LoVo (cell line): ENCODE measurements around the gene PANX1.
"Not testable (repeated sequence)": the region's sequence is repeated elsewhere in the genome, so short reads cannot be mapped to it uniquely, and the experiment has no call there.

ENCODE experiments used
- DNase-seq: peaks from one replicate; pipeline ENCODE4 v3.0.0-alpha.2; 2016; ENCODE audit warnings: low spot score

Gene PANX1

DNA sequence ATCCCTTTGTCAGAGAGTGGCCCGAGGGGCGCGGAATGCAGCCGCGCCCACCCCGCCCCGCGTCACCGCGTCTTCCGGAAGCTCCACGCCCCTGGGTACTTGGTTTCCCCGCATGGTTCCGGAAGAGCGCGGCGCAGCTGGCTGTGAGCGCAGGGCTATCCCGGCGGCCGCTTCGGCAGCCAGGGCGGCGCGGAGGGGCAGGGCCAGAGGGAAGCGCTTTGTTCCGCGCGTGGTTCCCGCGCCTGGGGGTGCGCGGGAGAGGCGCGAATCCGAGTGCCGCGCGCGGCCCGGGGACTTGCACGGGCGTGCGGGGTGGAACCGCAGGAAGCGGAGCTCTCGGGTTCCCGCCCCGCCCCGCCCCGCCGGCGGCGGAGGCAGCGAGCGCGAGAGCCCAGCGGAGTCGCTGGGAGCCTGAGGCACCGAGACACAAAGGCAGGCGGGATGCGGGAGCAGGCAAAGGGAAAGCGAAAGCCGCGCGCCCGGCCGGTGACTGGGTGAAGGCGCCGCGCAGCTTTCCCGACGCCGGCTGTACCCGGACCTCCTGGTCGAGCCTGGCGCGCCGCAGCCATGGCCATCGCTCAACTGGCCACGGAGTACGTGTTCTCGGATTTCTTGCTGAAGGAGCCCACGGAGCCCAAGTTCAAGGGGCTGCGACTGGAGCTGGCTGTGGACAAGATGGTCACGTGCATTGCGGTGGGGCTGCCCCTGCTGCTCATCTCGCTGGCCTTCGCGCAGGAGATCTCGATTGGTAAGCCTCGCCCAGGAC lies at the start of gene PANX1:
Gene PANX1 (plus strand): TSS at position 96 of the 766 bp plus-strand sequence. CDS start 472 bp downstream, at position 568.
- DNase-seq = peak; percentile 93

DNA sequence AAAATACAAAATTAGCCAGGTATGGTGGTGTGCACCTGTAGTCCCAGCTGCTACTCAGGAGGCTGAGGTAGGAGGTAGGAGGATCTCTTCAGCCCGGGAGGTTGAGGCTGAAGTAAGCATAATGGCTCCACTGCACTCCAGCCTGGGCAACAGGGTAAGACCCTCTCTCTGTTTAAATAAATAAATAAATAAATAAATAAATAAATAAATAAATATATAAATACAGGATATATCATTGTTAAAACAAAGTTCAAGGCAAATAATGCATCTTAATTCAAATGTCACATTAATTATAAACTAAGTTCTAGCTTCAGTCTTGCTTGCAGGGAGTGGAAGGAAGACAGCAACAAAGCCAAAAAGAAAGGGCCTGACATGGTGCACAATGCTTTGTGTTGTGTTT lies 44.5 kb upstream of the PANX1 start:
- DNase-seq = no peak

GRCh38 chr11:94088906-94089305 lies 39.7 kb upstream of the PANX1 start:
- no peak for DNase-seq

- no peak for DNase-seq
These were observed 39.3 kb upstream of the PANX1 start for GRCh38 chr11:94089341-94089740.

DNA sequence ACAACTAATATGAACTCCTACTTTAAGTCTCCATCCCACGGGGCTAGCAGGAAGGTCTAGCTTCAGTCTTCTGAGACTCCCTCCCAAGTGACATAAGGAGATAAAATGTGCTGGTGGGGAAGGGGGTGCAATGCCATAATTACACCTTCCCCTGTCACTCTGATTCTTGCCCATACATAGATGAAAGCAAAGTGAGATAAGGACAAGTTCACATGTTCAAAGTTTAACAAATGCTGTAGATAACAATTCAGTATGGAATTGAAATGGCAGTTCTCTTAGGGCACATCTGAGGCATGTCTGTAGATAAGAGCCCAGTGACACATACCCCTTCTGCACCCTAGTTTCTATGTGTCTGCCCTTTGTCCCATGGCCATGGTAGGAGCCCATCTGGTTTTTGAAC lies 38.2 kb upstream of the PANX1 start:
- DNase-seq = no peak

- no peak for DNase-seq
These were observed 37.5 kb upstream of the PANX1 start for GRCh38 chr11:94091091-94091490.

DNA sequence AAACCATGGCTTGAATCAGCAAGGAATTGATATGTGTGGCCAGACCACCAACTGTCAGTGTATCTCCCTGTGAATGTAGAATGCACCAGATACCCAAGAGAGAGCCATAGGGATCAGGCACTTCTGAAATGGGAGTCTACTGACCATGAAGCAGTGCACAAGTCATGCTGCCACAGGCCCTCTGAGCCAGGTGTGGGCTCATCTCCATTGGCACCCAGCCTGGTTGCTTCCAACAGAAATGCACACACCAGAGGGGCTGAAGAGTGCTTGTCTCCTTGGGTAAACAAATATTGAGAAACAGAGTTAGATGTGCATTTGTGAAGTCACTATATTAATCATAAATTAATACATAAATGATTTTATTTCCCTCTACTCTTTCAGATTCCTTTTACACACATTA lies 28.4 kb upstream of the PANX1 start:
- DNase-seq = no peak

DNA sequence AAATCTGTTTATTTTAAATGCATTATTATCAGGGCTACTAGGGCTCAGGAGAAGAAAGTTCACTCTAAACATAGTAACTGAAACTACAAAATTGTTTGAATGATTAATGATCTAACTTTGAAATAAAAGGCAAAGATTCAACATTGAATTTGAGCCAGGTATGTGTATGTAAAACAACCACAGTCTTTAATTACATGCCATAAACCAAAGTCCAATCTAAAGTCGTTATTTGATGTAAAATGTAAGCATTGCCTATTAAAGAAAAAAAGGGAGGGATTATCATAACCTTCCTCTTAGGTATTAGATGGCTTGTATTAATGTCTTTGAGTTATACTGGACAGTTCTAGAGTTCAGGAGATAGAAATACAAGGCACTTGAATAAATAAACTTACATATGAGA lies 25.2 kb upstream of the PANX1 start:
- peak; percentile 43 for DNase-seq

GRCh38 chr11:94104734-94105133 lies 23.9 kb upstream of the PANX1 start:
- DNase-seq = no peak

DNA sequence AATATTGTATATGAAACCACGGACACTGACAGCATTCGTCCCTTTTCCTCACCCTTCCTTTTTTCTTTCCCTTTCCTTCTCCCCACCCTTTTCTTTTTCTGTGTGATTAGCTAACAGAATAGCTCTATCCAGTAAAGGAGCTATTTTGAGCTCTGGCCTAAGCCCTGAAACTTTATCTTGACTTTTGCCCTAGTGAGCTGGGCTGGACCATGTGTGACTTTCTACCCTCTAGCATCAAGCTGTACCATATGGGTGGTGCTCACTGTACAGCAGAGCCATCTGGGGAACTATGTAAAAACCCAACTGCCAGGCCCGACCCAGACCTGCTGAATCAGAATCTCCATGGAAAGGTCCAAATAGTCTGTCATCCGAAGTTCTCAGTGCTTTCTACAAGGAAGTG lies 21.9 kb upstream of the PANX1 start:
- no peak for DNase-seq

DNA sequence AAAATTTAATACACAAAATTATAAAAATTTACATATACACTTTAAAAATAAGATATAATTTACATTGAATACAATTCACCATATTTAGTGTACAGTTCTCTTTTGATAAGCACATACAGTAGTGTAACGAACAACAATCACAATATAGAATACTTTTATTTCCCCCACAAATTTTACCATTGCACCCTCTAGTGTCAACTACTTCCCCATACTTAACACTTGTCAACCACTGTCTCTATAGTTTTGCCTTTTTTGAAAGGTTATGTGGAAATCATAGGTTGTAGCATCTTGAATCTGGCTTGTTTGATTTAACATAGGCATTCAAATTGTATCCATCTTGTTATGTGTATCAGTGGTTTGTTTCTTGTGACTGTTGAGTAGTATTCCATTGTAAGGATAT lies 21.3 kb upstream of the PANX1 start:
- DNase-seq = no peak

DNA sequence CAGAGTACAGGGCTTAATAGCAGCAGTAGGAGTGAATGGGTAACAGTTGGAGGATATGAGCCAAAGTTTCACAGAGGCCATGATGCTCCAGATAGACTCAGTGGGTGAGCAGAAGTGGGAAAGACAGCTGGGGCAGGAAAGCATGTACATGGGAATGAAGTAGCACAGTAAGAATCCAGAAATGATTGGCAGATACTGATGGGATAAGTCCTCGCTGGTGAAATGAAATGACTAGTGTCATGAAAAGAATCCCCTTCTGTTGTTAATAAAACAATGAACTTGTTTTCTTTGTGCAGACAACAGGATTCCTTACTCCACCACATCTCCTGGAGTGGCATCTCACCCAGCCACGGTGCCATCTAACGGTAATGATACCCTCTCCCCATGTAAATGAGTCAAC lies 17.4 kb upstream of the PANX1 start:
- no peak for DNase-seq

- DNase-seq = no peak
These were observed 17.0 kb upstream of the PANX1 start for GRCh38 chr11:94111660-94112059.

GRCh38 chr11:94112206-94112953 lies 16.3 kb upstream of the PANX1 start:
- DNase-seq = no peak

GRCh38 chr11:94117197-94117574 lies 11.5 kb upstream of the PANX1 start:
- no peak for DNase-seq

DNA sequence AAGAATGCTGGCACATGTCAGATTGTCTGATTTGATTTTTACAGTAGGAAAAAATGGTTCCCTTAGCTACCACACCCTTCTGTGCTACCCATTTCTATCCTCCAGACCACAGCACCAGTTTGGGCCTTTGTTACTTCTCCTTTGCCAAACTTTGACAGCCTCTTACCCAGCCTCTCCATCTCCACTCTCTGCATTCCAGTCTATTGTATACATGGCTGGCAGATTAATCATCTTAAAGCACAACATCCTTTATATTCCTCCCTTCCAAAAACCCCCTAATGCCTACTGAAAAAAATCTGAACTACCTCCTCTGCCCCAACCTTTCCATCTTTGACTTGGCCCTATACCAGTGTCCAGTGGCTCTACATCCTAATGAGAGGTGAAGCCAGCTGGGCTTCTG lies 10.8 kb upstream of the PANX1 start:
- DNase-seq = no peak

GRCh38 chr11:94119676-94120075 lies 9.0 kb upstream of the PANX1 start:
- DNase-seq = not testable (repeated sequence)

- DNase-seq = not testable (repeated sequence)
These were observed 8.1 kb upstream of the PANX1 start for GRCh38 chr11:94120516-94120915.

- no peak for DNase-seq
These were observed 7.7 kb upstream of the PANX1 start for GRCh38 chr11:94120946-94121345.

- no peak for DNase-seq
These were observed 3.1 kb upstream of the PANX1 start for GRCh38 chr11:94125407-94126115.

DNA sequence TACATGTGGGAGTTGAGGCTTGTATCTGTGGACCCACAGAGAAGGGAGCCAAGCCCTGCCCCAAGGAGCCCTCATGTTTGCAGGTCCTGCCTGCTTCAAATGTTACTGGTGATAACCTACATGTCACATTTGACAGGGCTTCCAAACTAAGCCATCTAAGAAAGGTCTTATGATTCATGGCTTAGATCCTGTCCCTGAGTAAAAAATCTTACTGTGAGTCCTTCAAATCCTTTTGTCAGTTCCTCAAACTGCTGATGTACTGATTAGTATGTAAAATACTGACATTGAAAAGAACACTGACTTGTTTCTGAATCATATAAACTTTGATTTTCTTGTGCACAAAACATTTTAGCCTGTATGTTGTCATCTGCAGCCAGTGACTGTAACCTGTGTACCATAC lies 1.0 kb upstream of the PANX1 start:
- DNase-seq = no peak

GRCh38 chr11:94128291-94128745 lies 323 bp upstream of the PANX1 start:
- no peak for DNase-seq
